GM18867 (cell line): ENCODE data around the gene EEF2K.

Source experiments
- ATAC-seq: cut with Tn5 transposase; IDR thresholded peaks from one replicate; pipeline ENCODE4 v1.9.1; 2021; ENCODE audit warnings: mild to moderate bottlenecking, moderate library complexity; ENCODE audit not compliant: unreplicated experiment

EEF2K gene

GRCh38 chr16:22328081-22328725, 122.1 kb downstream of the EEF2K start:
- ATAC-seq: no peak

DNA sequence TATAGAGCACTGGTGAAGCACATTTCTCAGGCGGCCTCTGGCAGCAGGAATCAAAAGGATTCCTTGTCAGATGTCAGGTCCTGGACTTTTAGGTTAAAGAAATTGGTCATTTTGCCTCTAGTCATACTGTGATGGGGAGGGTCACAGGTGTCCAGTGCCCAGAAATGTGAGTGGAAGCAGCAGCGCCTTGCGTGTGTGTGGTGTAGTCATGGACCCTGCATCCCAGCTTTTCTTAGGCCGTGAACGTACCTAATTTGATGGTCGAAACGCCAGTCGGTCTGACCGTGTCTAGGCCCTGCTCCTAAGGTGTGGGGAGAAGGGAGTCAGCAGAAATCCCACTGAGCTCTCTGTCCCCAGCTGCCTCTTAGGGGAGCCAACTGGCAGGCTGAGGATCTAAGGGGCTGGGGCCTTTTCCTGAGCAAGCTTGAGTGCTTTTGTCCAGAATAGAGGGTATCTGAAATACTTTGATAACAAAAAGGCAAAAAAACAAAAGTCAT, 123.2 kb downstream of the EEF2K start:
- no peak for ATAC-seq

GRCh38 chr16:22330326-22330725, 124.2 kb downstream of the EEF2K start:
- ATAC-seq: no peak

DNA sequence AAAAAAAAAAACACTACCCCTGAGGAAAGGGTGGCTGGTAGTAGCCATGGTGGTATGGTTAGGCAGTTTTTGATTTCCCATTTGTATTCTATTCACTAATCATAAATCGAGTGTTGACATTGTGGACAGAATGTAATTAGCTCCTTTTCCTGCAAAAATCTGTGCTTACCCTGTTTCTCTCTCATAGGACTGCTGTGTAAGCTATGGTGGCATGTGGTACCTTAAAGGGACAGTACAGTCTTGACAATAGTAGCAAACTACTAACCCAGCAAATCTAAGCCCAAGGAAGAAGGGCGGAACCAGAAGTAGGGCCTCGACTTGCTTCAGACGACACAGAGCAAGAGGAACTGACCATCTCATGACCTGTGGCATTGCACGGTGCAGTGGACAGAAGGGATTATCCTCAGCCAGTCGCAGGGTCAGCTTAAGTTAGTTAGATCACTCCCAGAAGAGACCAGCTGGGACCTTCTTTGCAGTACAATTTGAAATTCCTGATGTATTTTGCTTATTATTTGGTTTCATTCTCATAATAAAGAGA, 127.4 kb downstream of the EEF2K start:
- ATAC-seq: no peak

GRCh38 chr16:22335668-22336246, 129.7 kb downstream of the EEF2K start:
- no peak for ATAC-seq

DNA sequence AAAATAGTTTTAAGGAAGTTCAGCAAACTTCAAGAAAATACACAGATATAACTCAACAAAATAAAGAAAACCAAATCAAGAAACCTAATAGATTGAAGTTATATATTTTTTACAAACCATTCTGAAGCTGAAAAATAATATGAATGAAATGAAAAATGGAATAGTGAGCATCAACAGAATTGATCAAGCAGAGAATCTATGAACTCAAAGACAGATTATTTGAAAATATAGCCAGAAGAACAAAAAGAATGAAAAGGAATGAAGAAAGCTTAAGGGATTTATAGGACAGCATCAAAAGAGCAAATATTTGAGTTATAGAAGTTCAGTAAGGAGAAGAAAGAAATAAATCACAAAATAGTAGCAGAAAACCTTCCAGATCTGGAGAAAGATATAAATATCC, 130.5 kb downstream of the EEF2K start:
- ATAC-seq: no peak

DNA sequence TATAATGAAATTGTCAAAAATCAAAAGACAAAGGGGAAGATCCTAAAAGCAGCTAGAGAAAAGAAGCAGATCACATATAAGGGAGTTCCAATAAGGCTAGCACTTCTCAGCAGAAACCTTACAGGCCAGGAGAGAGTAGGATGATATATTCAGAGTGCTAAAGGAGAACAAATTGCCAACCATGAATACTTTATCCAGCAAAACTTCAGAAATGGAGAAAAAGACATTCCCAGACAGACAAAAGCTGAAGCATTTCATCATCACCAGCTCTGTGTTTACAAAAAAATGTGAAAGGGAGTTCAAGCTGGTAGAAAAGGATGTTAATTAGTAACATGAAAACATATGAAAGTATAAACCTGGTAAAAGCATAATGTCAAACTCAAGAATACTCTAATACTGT, 131.0 kb downstream of the EEF2K start:
- ATAC-seq: no peak

DNA sequence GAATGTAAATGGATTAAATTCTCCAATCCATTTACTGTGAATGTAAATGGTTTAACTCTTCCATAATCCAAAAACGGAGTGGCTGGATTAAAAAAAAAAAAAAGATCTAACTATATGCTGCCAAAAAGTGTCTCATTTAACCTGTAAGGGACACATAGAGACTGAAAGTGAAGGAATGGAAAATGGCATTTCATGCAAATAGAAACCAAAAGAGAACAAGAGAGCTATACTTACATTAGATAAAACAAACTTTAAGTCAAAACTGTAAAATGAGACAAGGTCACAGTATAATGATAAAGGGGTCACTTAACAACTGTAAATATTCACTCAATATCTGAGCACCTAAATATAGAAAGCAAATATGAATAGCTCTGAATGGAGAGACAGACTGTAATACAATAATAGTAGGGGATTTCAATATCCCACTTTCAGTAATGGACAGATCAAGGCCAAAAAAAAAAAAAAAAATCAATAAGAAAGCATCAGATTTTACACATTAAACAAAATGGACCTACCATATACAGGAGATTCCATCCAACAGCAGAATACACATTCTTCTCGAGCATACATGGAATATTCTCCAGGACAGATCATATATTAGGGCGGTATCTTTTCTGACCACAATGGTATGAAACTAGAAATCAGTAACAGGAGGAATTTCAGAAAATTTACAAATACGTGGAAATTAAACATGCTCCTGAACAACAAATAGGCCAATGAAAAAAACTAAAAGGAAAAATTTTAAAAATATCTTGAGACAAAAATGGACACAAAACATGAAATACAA, 132.0 kb downstream of the EEF2K start:
- ATAC-seq: no peak
